NT2/D1 (cell line): ENCODE measurements around the gene NTN1.

Source experiments
- SUZ12 ChIP-seq: IDR thresholded peaks from 2 replicates; pipeline ENCODE4 v1.6.1; 2011; ENCODE audit not compliant: insufficient read length, insufficient read depth; ENCODE audit errors: extremely low read depth
- YY1 ChIP-seq: IDR thresholded peaks from 2 replicates; pipeline ENCODE4 v1.6.1; 2011; ENCODE audit not compliant: insufficient read length, insufficient read depth
- ZNF274 ChIP-seq: IDR thresholded peaks from 2 replicates; pipeline ENCODE4 v1.6.1; 2011; ENCODE audit warnings: mild to moderate bottlenecking, low read depth, low read length

- TF ChIP-seq ZNF274 (no peak), YY1 (no peak), SUZ12 (no peak)
These were observed 226.2 kb downstream of the NTN1 start for GRCh38 chr17:9247401-9247938.
